Stimulated activated CD8-positive, alpha-beta memory T cell treated with anti-CD3 and anti-CD28 coated beads, Interleukin-4, amount 100 ng/mL, for 48 hours (primary cell): ENCODE data around the gene PHKB.
"Not testable (repeated sequence)": the region's sequence is repeated elsewhere in the genome, so short reads cannot be mapped to it uniquely, and the experiment has no call there.

Experiments used
- DNase-seq: peaks from one replicate; pipeline ENCODE4 v3.0.0-alpha.2; 2020

PHKB gene

GRCh38 chr16:47511882-47512281 lies 50.8 kb downstream of the PHKB start:
- DNase-seq: no peak

- no peak for DNase-seq
Measured at GRCh38 chr16:47519037-47519436, 57.9 kb downstream of the PHKB start.

GRCh38 chr16:47519546-47519945 lies 58.4 kb downstream of the PHKB start:
- DNase-seq: no peak

GRCh38 chr16:47519996-47520679 lies 59.0 kb downstream of the PHKB start:
- DNase-seq: no peak

GRCh38 chr16:47523342-47524006 lies 62.3 kb downstream of the PHKB start:
- no peak for DNase-seq

- DNase-seq: no peak
Measured at GRCh38 chr16:47524007-47524405, 62.9 kb downstream of the PHKB start.

GRCh38 chr16:47528431-47528830 lies 67.3 kb downstream of the PHKB start:
- DNase-seq: no peak

GRCh38 chr16:47533744-47534292 lies 72.7 kb downstream of the PHKB start:
- no peak for DNase-seq

GRCh38 chr16:47538472-47538871 lies 77.3 kb downstream of the PHKB start:
- DNase-seq: no peak

GRCh38 chr16:47539707-47540670 lies 78.9 kb downstream of the PHKB start:
- DNase-seq: not testable (repeated sequence)

GRCh38 chr16:47541135-47541534 lies 80.0 kb downstream of the PHKB start:
- DNase-seq: not testable (repeated sequence)

GRCh38 chr16:47544255-47544654 lies 83.1 kb downstream of the PHKB start:
- not testable (repeated sequence) for DNase-seq

GRCh38 chr16:47551185-47551584 lies 90.1 kb downstream of the PHKB start:
- DNase-seq: not testable (repeated sequence)

- DNase-seq: not testable (repeated sequence)
Measured at GRCh38 chr16:47551767-47552166, 90.6 kb downstream of the PHKB start.

GRCh38 chr16:47553853-47554564 lies 92.9 kb downstream of the PHKB start:
- DNase-seq: no peak

GRCh38 chr16:47554587-47554986 lies 93.5 kb downstream of the PHKB start:
- DNase-seq: not testable (repeated sequence)

- DNase-seq: no peak
Measured at GRCh38 chr16:47561286-47561685, 100.2 kb downstream of the PHKB start.

GRCh38 chr16:47562366-47562765 lies 101.2 kb downstream of the PHKB start:
- DNase-seq: no peak

GRCh38 chr16:47565454-47565853 lies 104.3 kb downstream of the PHKB start:
- no peak for DNase-seq

GRCh38 chr16:47567321-47567720 lies 106.2 kb downstream of the PHKB start:
- no peak for DNase-seq

GRCh38 chr16:47568351-47568750 lies 107.2 kb downstream of the PHKB start:
- DNase-seq: no peak

GRCh38 chr16:47571049-47571448 lies 109.9 kb downstream of the PHKB start:
- DNase-seq: no peak
